KBM-7 (cell line): ENCODE data around the gene CARM1.
"Not testable (repeated sequence)": the region's sequence is repeated elsewhere in the genome, so short reads cannot be mapped to it uniquely, and the experiment has no call there.

Experiments used
- DNase-seq: peaks from one replicate; pipeline ENCODE4 v3.0.0-alpha.2; 2015
- in situ Hi-C: fragments of 300-500 bp; cut with MboI; formaldehyde crosslinking; loops from 2 replicates; pipeline ENCODE4 v1.14.3; 2020; ENCODE audit warnings: low sequenced_read_pairs, low pct_unique_long_range_greater_than_20kb, mixed read lengths

CARM1 gene

GRCh38 chr19:10870501-10870954 lies 825 bp upstream of the CARM1 start:
- in situ Hi-C loops: no loop called here
- DNase-seq: no peak

- in situ Hi-C loops: no loop called here
- DNase-seq: no peak
Measured at GRCh38 chr19:10871711-10872545, 575 bp downstream of the CARM1 start.

DNA sequence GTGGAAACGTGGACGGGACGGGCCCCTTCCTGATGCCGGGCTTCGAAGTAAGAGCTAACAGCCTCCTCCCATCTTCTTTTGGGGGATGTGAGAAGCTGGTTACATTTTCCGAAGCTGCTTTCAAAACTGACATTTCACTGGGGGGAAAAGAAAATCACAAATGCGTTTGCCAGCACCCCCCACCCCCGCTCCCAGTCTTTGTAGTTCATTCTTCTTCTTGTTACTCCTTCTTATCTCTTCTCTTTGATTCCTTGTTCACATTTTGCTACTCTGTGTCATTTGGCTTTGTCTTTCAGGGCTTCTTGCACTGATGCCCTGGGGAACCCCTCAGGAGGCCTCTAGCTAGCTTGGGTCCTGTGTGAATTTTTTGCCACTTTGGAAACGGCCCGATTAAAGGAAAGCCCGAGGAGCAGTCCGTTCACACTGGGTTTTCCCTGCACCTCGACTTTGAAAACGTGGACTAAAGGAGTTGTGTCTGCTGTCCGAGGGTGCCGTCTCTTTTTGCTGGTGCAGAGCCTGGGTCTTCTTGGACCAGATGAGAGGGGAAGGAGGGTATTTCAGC lies 1.3 kb downstream of the CARM1 start:
- in situ Hi-C loops: no loop called here

DNA sequence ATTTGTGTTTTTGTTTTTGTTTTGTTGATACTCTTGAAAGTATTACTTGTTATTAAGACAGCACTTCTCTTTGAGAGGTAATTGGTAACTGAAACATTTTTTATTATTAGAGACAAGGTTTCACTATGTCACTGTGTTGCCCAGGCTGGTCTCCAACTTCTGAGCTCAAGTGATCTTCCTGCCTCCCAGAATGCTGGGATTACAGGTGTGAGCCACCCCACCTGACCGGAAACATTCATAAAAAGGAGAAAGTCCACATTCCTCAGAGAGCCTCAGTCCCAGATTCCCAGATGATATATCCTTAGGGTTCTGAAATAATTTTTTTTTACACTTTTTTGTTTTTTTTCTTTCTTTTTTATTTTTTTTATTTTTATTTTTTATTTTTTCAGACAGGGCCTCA lies 2.7 kb downstream of the CARM1 start:
- DNase-seq: no peak
- in situ Hi-C loops: no loop called here

More for the DNA sequence above, 1.3 kb downstream of the CARM1 start:
- peak; percentile 28 for DNase-seq

GRCh38 chr19:10876459-10877240 lies 5.3 kb downstream of the CARM1 start:
- in situ Hi-C loops: no loop called here

GRCh38 chr19:10877608-10878007 lies 6.3 kb downstream of the CARM1 start:
- in situ Hi-C loops, DNase-seq: not testable (repeated sequence)

More at GRCh38 chr19:10876459-10877240, 5.3 kb downstream of the CARM1 start:
- DNase-seq: no peak

DNA sequence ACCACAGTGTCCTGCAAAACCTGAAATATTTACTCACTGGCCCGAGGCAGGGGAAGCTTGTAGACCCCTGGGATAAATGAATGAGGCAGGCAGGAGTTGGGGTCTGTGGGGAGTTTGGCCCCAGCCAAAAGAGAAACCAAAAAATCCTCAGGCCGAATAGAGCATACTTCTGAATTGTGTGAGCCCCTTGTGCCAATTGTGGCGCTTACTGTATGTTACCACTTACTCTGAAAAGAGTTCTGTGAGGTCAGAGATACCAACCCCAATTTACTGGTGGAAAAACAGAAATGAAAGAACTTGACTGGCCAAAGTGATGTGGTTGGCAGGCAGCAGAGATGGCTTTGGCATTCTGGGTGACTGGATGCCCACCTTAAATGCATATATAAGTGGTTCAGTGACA lies 6.9 kb downstream of the CARM1 start:
- no peak for DNase-seq
- in situ Hi-C loops: no loop called here

DNA sequence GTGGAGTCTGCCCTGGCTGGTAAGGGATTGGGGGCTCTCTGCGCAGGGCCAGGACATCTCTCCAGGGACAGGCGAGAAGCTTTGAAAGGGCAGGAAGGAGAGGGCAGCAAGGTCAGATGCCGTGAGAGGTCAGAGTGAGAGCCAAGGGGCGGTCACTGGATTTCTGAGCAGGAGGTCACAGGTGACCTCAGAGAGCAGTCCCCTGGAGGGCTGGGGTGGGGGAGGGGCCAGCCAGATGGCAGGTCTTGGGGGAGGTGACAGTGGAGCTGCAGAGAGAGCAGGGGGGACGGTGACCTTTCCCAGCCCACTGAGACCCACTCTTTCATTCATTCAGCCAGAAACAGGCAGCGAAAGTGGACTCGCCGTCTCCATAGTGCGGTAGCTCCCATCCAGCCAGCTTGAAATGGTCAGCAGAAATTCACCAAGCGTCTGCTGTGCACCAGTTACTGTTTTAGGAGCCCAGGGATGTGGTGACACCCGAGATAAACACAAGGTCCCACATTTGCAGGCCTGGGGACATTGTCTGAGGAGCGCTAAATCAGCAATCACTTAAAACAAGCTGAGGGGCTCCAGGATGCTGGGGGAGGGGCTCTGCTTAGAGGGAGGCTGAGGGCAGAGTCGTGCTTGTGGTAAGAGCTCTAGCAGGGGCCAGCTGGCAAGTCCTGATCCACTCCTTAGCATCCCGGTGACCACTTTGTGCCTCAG lies 10.2 kb downstream of the CARM1 start:
- in situ Hi-C loops: no loop called here
- DNase-seq: no peak

DNA sequence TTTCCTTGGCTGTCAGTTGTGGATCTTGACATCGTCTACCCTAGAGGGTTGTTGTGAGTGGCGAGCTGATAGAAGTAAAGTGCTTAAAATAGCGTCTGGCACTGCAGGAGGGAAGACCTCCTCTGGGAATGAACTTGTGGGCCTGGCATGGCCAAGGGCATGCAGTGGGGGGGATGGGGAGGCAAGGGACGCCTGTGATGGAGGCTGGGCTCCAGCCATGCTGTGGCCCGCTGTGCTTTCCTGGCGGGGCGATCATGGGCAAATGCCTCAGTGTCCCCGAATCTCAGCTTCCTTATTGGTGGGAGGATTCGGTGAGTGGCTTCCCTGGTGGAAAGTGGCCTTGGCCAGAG lies 10.7 kb downstream of the CARM1 start:
- no peak for DNase-seq
- in situ Hi-C loops: no loop called here

DNA sequence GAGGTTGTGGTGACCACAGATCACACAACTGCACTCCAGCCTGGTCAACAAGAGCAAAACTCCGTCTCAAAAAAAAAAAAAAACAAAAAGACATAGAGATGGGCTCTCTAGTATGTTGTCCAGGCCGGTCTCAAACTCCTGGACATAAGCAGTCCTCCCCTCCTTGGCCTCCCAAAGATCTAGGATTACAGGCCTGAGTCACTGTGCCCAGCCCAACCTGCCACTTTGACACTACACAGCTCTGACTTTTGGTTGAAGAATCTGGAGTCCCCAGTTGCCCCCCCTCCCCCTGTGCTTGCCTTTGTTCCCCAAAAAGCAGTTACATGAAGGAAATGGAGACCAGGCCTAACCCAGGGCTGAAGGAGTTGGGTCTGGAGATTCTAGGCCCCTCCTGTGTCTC lies 12.9 kb downstream of the CARM1 start:
- no peak for DNase-seq
- in situ Hi-C loops: no loop called here

DNA sequence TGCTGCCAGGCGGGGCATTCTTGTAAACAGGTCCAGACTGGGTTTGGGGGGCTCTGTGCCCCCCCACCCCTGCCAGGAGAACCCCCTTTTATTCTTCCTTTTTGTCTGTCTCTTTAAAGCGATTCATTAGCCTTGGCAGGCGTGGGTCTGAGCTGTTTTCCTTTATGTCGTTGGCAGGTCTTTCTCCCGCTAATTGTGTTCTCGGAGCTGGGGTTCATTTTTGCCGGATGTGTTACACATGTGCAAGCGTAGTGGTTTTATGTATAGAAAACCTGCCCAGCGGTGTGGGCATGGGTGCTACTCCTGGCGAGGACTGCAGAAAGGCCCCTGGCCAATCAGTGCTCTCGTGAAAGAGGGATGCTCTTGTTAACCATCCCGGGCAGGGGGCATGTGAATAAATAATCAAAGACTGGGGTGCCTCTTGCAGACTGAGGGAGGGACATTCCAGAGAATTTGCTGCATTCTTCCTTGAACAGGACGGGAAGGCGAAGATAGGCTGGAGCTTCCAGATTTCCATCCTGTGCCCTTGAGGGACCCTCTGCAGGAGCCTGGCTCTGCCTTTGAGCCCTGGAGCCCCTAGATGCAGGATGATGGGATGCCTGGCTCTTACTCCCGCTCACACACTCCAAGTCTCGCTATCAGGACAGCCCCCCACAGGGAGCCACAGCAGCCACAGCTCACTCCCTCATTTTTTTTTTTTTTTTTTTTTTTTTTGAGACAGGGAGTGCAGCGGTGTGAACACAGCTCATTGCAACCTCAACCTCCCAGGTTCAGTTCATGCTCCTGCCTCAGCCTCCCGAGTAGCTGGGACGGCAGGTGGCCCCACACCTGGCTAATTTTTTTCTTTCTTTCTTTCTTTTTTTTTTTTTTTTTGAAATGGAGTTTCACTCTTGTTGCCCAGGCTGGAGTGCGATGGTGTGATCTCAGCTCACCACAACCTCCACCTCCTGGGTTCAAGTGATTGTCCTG lies 14.1 kb downstream of the CARM1 start:
- in situ Hi-C loops: no loop called here
- DNase-seq: no peak

DNA sequence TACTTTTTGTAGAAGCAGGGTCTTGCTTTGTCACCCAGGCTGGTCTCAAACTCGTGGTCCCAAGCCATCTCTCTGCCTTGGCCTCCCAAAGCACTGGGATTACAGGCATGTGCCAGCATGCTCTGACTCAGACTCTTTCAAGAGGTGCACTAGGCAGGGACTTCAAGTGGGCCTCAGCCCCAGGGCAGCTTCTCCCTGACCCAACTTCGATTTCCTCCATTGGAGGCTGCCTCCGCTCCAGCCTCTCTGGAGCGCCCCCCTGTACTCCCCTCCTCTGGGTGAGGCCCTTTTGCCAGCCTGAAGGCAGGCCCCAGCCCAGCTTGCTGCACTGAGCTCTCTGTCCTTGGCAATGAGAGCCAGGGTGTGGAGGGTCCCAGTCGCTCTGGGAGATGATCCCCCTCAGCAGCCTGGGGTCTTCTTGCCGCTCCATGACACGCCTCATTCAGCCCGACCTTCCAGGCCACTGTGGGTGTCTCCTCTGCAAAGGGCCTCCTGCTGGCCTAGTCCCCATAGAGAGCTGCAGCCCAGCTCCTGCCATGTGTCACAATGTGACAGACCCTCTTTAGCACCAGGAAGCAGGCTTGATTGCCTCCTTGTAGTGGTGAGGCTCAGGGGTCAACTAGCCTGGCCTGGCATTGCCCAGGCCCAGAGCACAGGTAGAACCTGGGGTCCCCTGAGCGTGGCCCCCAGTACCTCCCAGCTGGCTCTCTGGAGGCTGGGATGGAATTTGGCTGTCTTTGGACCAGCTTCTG lies 16.4 kb downstream of the CARM1 start:
- no peak for DNase-seq
- in situ Hi-C loops: no loop called here

- DNase-seq: no peak
- in situ Hi-C loops: no loop called here
Measured at GRCh38 chr19:10888421-10888866, 17.1 kb downstream of the CARM1 start.

DNA sequence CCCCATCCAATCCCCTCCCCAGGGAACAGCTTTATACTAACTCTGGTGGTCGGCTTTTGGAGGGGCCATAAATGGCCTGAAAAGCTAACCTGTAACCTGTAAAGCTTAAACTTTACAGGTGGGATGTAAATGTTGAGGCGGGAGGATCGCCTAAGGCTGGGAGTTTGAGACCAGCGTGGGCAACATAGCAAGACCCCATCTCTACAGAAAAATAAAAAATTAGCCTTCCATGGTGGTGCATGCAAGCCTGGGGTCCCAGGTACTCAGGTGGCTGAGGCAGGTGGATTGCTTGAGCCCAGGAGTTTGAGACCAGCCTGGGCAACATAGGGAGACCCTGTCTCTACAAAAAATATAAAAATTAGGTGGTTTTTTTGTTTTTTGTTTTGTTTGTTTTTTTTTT lies 18.5 kb downstream of the CARM1 start:
- in situ Hi-C loops: no loop called here
- no peak for DNase-seq

- in situ Hi-C loops: no loop called here
- no peak for DNase-seq
Measured at GRCh38 chr19:10891405-10892086, 20.2 kb downstream of the CARM1 start.

DNA sequence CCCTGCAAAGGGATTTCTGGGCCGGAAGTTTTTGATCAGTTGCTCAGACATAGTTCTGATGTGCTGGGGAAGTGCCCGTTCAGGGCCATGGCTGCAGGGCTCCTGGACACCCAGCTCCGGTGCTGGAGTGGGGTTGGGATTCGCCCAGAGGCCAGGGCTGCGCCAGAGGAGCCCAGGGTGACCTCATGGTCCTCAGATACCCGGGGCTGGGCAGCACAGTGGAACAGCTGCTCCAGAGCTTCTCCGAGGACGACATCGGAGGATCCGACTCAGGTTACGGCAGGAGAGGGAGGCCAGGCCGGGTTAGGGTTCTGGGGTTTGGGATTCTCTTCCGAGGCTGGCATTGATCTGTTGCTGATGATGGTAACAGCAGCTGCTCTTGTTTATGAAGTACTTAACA lies 20.9 kb downstream of the CARM1 start:
- no peak for DNase-seq
- in situ Hi-C loops: no loop called here

DNA sequence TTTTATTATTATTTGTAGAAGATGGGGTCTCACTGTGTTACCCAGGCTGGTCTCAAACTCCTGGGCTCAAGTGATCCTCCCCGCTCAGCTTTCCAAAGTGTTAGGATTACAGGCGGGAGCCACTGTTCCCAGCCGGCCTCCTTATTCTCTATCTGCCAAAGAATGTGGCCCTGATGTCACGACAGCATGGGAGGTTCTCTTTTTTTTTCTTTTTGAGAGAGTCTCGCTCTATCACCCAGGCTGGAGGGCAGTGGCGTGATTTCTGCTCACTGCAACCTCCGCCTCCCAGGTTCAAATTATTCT lies 23.5 kb downstream of the CARM1 start:
- in situ Hi-C loops: no loop called here
- DNase-seq: no peak
